Astrocyte (in vitro differentiated cells and primary cell): Measurements from ENCODE around the gene PPP2R5A. TPM values are rescaled to one million over a fixed set of nuclear protein-coding genes. Genes with fewer than 3 reads are reported as not detected.

Source experiments
- DNase-seq: peaks from one replicate; pipeline ENCODE4 v3.0.0-alpha.2; 2010; ENCODE audit warnings: low read depth
- FAIRE-seq: peaks from 2 replicates; lab custom pipeline; 2011; peaks lifted over from hg19 to GRCh38; lab: Jason Lieb, UNC
- H2AFZ ChIP-seq: 2 replicates; pipeline ENCODE4 v1.6.0; 2012; ENCODE audit warnings: low read depth, low read length, inconsistent platforms
- H3K27ac ChIP-seq: 2 replicates; pipeline ENCODE4 v1.5.1; 2011; ENCODE audit warnings: low read depth, low read length, inconsistent platforms
- H3K27me3 ChIP-seq: 2 replicates; pipeline ENCODE4 v1.6.0; 2011; ENCODE audit warnings: low read length, inconsistent platforms; ENCODE audit not compliant: insufficient read depth
- H3K36me3 ChIP-seq: 2 replicates; pipeline ENCODE4 v1.5.1; 2011; ENCODE audit warnings: low read length, inconsistent platforms; ENCODE audit not compliant: insufficient read depth
- H3K4me1 ChIP-seq: 2 replicates; pipeline ENCODE4 v1.5.1; 2011; ENCODE audit warnings: low read length, inconsistent platforms; ENCODE audit not compliant: insufficient read depth
- H3K4me2 ChIP-seq: 2 replicates; pipeline ENCODE4 v1.6.0; 2012; ENCODE audit warnings: low read length, inconsistent platforms
- H3K4me3 ChIP-seq: 2 replicates; pipeline ENCODE4 v1.5.1; 2011; ENCODE audit warnings: low read depth, mild to moderate bottlenecking, low read length, inconsistent platforms; ENCODE audit not compliant: insufficient read depth
- H3K79me2 ChIP-seq: 2 replicates; pipeline ENCODE4 v1.6.0; 2012; ENCODE audit warnings: mild to moderate bottlenecking, low read length, inconsistent platforms; ENCODE audit not compliant: insufficient read depth
- H3K9ac ChIP-seq: 2 replicates; pipeline ENCODE4 v1.6.0; 2012; ENCODE audit warnings: mild to moderate bottlenecking, low read length, inconsistent platforms
- H3K9me3 ChIP-seq: 2 replicates; pipeline ENCODE4 v1.5.1; 2012; ENCODE audit warnings: low read depth, mild to moderate bottlenecking, low read length, inconsistent platforms; ENCODE audit not compliant: insufficient read depth
- H4K20me1 ChIP-seq: 2 replicates; pipeline ENCODE4 v1.6.0; 2012; ENCODE audit warnings: low read length, inconsistent platforms; ENCODE audit not compliant: insufficient read depth
- H3K27ac Mint-ChIP-seq: one replicate; pipeline ENCODE4 v1.8.0; 2021; ENCODE audit warnings: mild to moderate bottlenecking, mixed read lengths; ENCODE audit not compliant: unreplicated experiment
- H3K27me3 Mint-ChIP-seq: one replicate; pipeline ENCODE4 v1.8.0; 2021; ENCODE audit warnings: low read depth, mixed read lengths; ENCODE audit not compliant: unreplicated experiment
- H3K36me3 Mint-ChIP-seq: one replicate; pipeline ENCODE4 v1.8.0; 2021; ENCODE audit warnings: low read depth, mixed read lengths; ENCODE audit not compliant: unreplicated experiment
- H3K4me1 Mint-ChIP-seq: one replicate; pipeline ENCODE4 v1.8.0; 2021; ENCODE audit warnings: low read depth, mixed read lengths; ENCODE audit not compliant: unreplicated experiment
- H3K4me3 Mint-ChIP-seq: one replicate; pipeline ENCODE4 v1.8.0; 2021; ENCODE audit warnings: mild to moderate bottlenecking, moderate library complexity, mixed read lengths; ENCODE audit not compliant: unreplicated experiment
- H3K9me3 Mint-ChIP-seq: one replicate; pipeline ENCODE4 v1.8.0; 2021; ENCODE audit warnings: mild to moderate bottlenecking, mixed read lengths; ENCODE audit not compliant: unreplicated experiment
- EZH2 ChIP-seq: IDR thresholded peaks from 2 replicates; pipeline ENCODE4 v1.6.1; 2012; ENCODE audit warnings: mild to moderate bottlenecking, low read length, inconsistent platforms; ENCODE audit not compliant: insufficient read depth
- total RNA-seq: library from RNA; stranded (reverse); gene quantifications from 2 replicates; pipeline ENCODE4 v1.2.1, GENCODE V29; 2021
- TF ChIP-seq, protein P1 (sequence below): IDR thresholded peaks from 2 replicates; pipeline ENCODE4 v1.5.1; 2011; ENCODE audit warnings: low read depth, mild to moderate bottlenecking, inconsistent platforms, low read length, moderate library complexity; ENCODE audit not compliant: insufficient read depth

PPP2R5A gene
- total RNA-seq, 1 donor from 2014 or later: 13.2 TPM

GRCh38 chr1:212346601-212347000, 61.4 kb downstream of the PPP2R5A start:
- H3K4me3 Mint-ChIP-seq: no peak overlapping the region
- no peaks in the 10 kb centered on the region for H3K27me3 Mint-ChIP-seq
- no peak overlapping the region for H3K27ac Mint-ChIP-seq
- no peak overlapping the region for H2AFZ ChIP-seq
- no peaks in the 10 kb centered on the region for H3K9me3 Mint-ChIP-seq
- H3K27ac ChIP-seq: no peak overlapping the region
- no peak overlapping the region for H3K9ac ChIP-seq
- no peaks in the 10 kb centered on the region for H3K79me2 ChIP-seq
- no peaks in the 10 kb centered on the region for H3K27me3 ChIP-seq
- H3K4me1 ChIP-seq: no peaks in the 10 kb centered on the region
- no peaks in the 10 kb centered on the region for H3K4me1 Mint-ChIP-seq
- TF ChIP-seq, protein P1, sequence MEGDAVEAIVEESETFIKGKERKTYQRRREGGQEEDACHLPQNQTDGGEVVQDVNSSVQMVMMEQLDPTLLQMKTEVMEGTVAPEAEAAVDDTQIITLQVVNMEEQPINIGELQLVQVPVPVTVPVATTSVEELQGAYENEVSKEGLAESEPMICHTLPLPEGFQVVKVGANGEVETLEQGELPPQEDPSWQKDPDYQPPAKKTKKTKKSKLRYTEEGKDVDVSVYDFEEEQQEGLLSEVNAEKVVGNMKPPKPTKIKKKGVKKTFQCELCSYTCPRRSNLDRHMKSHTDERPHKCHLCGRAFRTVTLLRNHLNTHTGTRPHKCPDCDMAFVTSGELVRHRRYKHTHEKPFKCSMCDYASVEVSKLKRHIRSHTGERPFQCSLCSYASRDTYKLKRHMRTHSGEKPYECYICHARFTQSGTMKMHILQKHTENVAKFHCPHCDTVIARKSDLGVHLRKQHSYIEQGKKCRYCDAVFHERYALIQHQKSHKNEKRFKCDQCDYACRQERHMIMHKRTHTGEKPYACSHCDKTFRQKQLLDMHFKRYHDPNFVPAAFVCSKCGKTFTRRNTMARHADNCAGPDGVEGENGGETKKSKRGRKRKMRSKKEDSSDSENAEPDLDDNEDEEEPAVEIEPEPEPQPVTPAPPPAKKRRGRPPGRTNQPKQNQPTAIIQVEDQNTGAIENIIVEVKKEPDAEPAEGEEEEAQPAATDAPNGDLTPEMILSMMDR: no peak
- no peak for TF ChIP-seq EZH2
- DNase-seq: no peak
- H3K4me2 ChIP-seq: no peak overlapping the region
- peak; percentile 37 for FAIRE-seq
- no peak overlapping the region for H3K4me3 ChIP-seq
- no peaks in the 10 kb centered on the region for H3K9me3 ChIP-seq
- no peaks in the 10 kb centered on the region for H3K36me3 Mint-ChIP-seq
- H3K36me3 ChIP-seq: no peaks in the 10 kb centered on the region
- no peaks in the 10 kb centered on the region for H4K20me1 ChIP-seq

- H3K4me2 ChIP-seq: no peak overlapping the region
- no peaks in the 10 kb centered on the region for H3K9me3 ChIP-seq
- no peak for TF ChIP-seq EZH2
- TF ChIP-seq, protein P1: no peak
- DNase-seq (no peak), FAIRE-seq (no peak)
- no peaks in the 10 kb centered on the region for H3K27me3 Mint-ChIP-seq
- no peaks in the 10 kb centered on the region for H4K20me1 ChIP-seq
- H3K4me1 ChIP-seq: no peaks in the 10 kb centered on the region
- no peaks in the 10 kb centered on the region for H3K9me3 Mint-ChIP-seq
- no peaks in the 10 kb centered on the region for H3K36me3 ChIP-seq
- H3K36me3 Mint-ChIP-seq: peaks cover 2% of the 10 kb centered on the region
- peaks cover 3% of the 10 kb centered on the region for H3K4me1 Mint-ChIP-seq
- no peaks in the 10 kb centered on the region for H3K27me3 ChIP-seq
- H3K4me3 ChIP-seq: no peak overlapping the region
- H2AFZ ChIP-seq: no peak overlapping the region
- H3K9ac ChIP-seq: no peak overlapping the region
- H3K27ac Mint-ChIP-seq: no peak overlapping the region
- H3K79me2 ChIP-seq: no peaks in the 10 kb centered on the region
- no peak overlapping the region for H3K4me3 Mint-ChIP-seq
- H3K27ac ChIP-seq: no peak overlapping the region
Observed at GRCh38 chr1:212351588-212352362, 66.6 kb downstream of the PPP2R5A start.

DNA sequence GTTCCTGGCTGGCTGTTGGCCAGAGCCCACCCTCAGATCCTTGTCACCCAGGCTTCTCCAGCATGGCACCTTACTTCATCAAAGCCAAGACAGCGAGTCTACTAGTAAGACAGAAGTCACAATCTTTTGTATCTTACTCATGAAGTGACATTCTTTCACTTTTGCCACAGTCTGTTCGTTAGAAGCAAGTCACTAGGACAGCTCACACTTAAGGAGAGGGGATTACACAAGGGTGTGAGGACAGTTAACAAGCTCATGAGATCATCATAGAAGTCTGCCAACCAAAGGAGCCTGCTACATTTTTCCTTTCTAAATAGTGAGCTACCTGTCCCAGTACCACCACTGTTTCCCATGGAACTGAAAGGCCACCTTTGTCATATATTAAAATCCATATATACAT, 68.0 kb downstream of the PPP2R5A start:
- Histone ChIP-seq H3K79me2 (no peaks in the 10 kb centered on the region), H3K9me3 (no peaks in the 10 kb centered on the region), H3K9ac (no peak overlapping the region), H4K20me1 (no peaks in the 10 kb centered on the region), H3K4me3 (no peak overlapping the region), H3K4me1 (no peaks in the 10 kb centered on the region), H3K4me2 (no peak overlapping the region), H3K36me3 (no peaks in the 10 kb centered on the region), H3K27ac (no peak overlapping the region), H3K27me3 (no peaks in the 10 kb centered on the region), H2AFZ (no peak overlapping the region)
- TF ChIP-seq, protein P1: no peak
- TF ChIP-seq EZH2: no peak
- H3K9me3 Mint-ChIP-seq: no peaks in the 10 kb centered on the region
- H3K4me1 Mint-ChIP-seq: peaks cover 3% of the 10 kb centered on the region
- peaks cover 2% of the 10 kb centered on the region for H3K36me3 Mint-ChIP-seq
- DNase-seq (no peak), FAIRE-seq (no peak)
- H3K27me3 Mint-ChIP-seq: no peaks in the 10 kb centered on the region
- H3K4me3 Mint-ChIP-seq: no peak overlapping the region
- H3K27ac Mint-ChIP-seq: no peak overlapping the region
